Raji (cell line): ENCODE measurements around the gene PI3.

Experiments used
- POLR2A ChIP-seq: IDR thresholded peaks from 2 replicates; pipeline ENCODE4 v1.6.1; 2011; ENCODE audit warnings: low read depth, low read length, control low read depth; ENCODE audit not compliant: insufficient read depth

PI3 gene

GRCh38 chr20:45223136-45223535 lies 48.4 kb downstream of the PI3 start:
- no peak for TF ChIP-seq POLR2A
